ENCODE results near the gene CFAP20DC. TPM values are rescaled to one million over a fixed set of nuclear protein-coding genes. Genes with fewer than 3 reads are reported as not detected.

CFAP20DC gene
- total and polyA plus RNA-seq, 10 of the 15 experiments (the other 5 are each of a cell fraction or from before 2014, with no cell fraction given): 0.53 to 11.6 (median 2.0) TPM

DNA sequence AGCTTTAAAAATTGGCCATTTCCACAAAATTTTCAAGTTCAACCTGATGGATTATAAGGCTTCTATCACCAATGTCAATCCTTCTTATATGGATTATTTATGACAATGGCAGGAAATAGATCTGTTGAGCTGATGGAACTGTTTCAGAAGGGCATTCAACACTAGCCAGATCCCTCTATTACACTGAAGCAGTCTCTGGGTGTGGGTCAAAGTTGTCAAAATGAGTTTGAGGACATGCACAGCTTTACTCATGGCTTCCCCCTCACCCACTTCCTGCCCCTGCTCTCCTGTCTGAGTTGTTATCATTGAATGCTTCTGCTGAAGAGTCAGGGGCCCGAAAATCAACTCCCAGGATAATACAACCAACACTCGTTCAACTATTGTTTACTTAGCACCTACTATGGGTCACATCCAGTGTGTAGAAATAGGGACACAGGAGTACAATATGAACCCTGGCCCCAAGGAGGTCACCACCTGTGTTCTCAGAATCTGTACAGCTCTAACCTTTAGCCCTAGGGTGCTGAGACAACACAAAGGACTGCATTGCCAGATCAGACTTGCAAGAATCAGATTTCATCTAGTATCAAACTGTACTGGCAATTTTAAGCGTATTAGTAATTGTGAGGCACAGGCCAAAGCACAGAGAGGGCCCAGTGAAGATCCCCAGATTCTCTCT, 341.6 kb downstream of the CFAP20DC start (continued):
- TF ChIP-seq TBL1XR1 (IDR thresholded peaks at IDR 0.05; ENCODE audit: low read depth, low read length): no peak

DNA sequence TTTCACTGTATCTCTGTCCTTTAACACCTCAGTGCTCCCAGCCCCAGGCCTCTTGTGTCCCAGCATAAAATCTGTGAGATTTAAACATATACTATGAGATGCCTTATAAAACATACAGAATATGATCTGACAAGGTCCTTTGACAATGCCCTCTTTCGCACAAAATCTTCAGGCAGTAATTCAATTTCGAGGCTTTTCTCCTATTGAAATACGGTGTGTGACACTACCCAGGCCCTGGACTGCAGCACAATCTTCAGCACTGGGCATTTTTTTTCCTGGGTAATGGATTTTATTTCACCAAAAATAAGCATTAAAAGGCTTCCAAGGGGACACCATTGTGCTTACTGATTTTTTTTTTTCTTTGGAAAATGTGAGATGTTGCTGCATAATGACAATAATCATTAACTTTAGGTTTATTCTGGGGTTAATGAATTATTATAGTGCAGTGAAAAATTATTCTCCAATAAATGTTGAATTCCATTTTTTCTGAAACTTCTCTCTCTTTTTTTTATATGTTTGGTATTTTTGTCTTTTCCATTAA, 342.4 kb downstream of the CFAP20DC start:
- TF ChIP-seq ZNF384 (IDR thresholded peaks at IDR 0.05; ENCODE audit: borderline replicate concordance, low read depth, low read length) (no peak), NR2F1 (conservative IDR thresholded peaks at IDR 0.05) (no peak)
- Histone ChIP-seq H3K4me3 (no peak overlapping the region), H3K27ac (ENCODE audit: control insufficient read depth, insufficient read depth) (no peak overlapping the region), H3K79me2 (ENCODE audit: control insufficient read depth, insufficient read depth, low read length) (no peaks in the 10 kb centered on the region), H3K27me3 (replicated peaks in 1 of 2; ENCODE audit: control insufficient read depth in 2 of 2, insufficient read depth in 2 of 2, low read length in 1 of 2) (no peaks in the 10 kb centered on the region), H3K36me3 (ENCODE audit: control insufficient read depth in 2 of 2, insufficient read depth in 2 of 2, low read length in 1 of 2) (no peaks in the 10 kb centered on the region), H2AFZ (ENCODE audit: control insufficient read depth, low read depth, low read length) (no peak overlapping the region), H3K4me2 (ENCODE audit: control insufficient read depth, insufficient read depth) (no peak overlapping the region), H4K20me1 (ENCODE audit: control insufficient read depth, insufficient read depth) (no peaks in the 10 kb centered on the region), H3K9me3 (replicated peaks; ENCODE audit: control insufficient read depth, insufficient read depth, low read length) (no peaks in the 10 kb centered on the region), H3K9ac (ENCODE audit: control insufficient read depth, insufficient read depth, low read length) (no peak overlapping the region), H3K4me1 (ENCODE audit: control insufficient read depth, insufficient read depth, low read length) (no peaks in the 10 kb centered on the region)
- ChIA-PET SMC1A (ENCODE audit: uncharacterized antibody, unreplicated experiment) (interaction anchor here (0.6 to 1.5 kb wide), 2 partner anchors 11 to 345 kb away, joined by 3 read pairs; no protein-coding TSS in a partner anchor), POLR2A (no interaction called here), CTCF (interaction anchor here (0.9 kb wide), 1 partner anchor 345 kb away, joined by 3 read pairs; no protein-coding TSS in a partner anchor), RAD21 (ENCODE audit: unreplicated experiment) (no interaction called here)
- no peak for DNase-seq (ENCODE audit: low read depth, low spot score)
- BruUV-seq (replicated peaks): no TSS peak
- 19% methylated on average over 3 of the region's 3 CpGs for WGBS (ENCODE audit: insufficient coverage, insufficient replicate concordance, low lambda C conversion rate, missing lambda C conversion rate)
- intact Hi-C loops (cut with micrococcal nuclease; ENCODE audit: unreplicated experiment): no loop called here
- in situ Hi-C loops (cut with MboI): no loop called here
- ATAC-seq: no peak
- no peak for FAIRE-seq

DNA sequence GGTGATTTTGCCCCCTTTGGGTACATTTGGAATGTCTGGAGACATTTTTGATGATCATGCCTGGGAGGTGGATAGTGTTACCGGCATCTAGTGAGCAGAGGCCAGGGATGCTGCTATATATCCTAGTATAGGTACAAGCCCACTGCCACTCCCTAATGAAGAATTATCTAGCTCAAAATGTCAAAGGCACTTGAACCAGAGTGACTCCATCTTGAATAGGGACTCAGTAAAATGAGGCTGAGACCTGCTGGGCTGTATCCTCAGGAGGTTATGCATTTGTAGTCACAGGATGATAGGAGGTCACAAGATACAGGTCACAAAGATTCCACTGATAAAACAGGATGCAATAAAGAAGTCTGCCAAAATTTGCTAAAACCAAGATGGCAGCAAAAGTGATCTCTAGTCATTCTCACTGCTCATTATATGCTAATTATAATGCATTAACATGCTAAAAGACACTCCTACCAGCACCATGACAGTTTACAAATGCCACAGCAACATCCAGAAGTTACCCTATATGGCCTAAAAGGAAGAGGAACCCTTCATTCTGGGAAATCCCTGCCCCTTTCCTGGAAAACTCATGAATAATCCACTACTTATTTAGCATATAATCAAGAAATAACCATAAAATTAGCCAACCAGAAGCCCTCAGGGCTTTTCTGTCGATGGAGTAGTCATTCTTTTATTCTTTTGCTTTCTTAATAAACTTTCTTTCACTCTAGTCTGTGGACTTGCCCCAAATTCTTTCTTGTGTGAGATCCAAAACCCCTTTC, 343.2 kb downstream of the CFAP20DC start:
- H3K9me3 ChIP-seq (replicated peaks; ENCODE audit: control insufficient read depth, insufficient read depth, low read length): no peaks in the 10 kb centered on the region
- TF ChIP-seq BACH1 (IDR thresholded peaks at IDR 0.05; ENCODE audit: borderline replicate concordance): no peak
- no peak for TF ChIP-seq IRF4 (IDR thresholded peaks at IDR 0.05; ENCODE audit: low read depth, low read length)
- TF ChIP-seq, protein P1, sequence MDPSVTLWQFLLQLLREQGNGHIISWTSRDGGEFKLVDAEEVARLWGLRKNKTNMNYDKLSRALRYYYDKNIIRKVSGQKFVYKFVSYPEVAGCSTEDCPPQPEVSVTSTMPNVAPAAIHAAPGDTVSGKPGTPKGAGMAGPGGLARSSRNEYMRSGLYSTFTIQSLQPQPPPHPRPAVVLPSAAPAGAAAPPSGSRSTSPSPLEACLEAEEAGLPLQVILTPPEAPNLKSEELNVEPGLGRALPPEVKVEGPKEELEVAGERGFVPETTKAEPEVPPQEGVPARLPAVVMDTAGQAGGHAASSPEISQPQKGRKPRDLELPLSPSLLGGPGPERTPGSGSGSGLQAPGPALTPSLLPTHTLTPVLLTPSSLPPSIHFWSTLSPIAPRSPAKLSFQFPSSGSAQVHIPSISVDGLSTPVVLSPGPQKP (IDR thresholded peaks at IDR 0.05; ENCODE audit: low read depth, low read length): no peak
- no peak for TF ChIP-seq KLF5 (IDR thresholded peaks at IDR 0.05; ENCODE audit: partially characterized antibody)
- TF ChIP-seq, protein P2, sequence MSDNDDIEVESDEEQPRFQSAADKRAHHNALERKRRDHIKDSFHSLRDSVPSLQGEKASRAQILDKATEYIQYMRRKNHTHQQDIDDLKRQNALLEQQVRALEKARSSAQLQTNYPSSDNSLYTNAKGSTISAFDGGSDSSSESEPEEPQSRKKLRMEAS (IDR thresholded peaks at IDR 0.05; ENCODE audit: low read depth, low read length): no peak
- TF ChIP-seq HDAC2 (IDR thresholded peaks at IDR 0.05): no peak
- TF ChIP-seq, protein P3, sequence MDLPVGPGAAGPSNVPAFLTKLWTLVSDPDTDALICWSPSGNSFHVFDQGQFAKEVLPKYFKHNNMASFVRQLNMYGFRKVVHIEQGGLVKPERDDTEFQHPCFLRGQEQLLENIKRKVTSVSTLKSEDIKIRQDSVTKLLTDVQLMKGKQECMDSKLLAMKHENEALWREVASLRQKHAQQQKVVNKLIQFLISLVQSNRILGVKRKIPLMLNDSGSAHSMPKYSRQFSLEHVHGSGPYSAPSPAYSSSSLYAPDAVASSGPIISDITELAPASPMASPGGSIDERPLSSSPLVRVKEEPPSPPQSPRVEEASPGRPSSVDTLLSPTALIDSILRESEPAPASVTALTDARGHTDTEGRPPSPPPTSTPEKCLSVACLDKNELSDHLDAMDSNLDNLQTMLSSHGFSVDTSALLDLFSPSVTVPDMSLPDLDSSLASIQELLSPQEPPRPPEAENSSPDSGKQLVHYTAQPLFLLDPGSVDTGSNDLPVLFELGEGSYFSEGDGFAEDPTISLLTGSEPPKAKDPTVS (IDR thresholded peaks at IDR 0.05; ENCODE audit: low read depth, low read length): no peak
- DNase-seq (ENCODE audit: low read depth, low spot score) (no peak), ATAC-seq (no peak), FAIRE-seq (no peak)
- no TSS peak for BruUV-seq (replicated peaks)
- H3K27me3 ChIP-seq (replicated peaks in 1 of 2; ENCODE audit: control insufficient read depth in 2 of 2, insufficient read depth in 2 of 2, low read length in 1 of 2): no peaks in the 10 kb centered on the region
- H2AFZ ChIP-seq (ENCODE audit: control insufficient read depth, low read depth, low read length): no peak overlapping the region
- intact Hi-C loops (cut with micrococcal nuclease; ENCODE audit: unreplicated experiment): no loop called here
- POLR2A ChIA-PET: no interaction called here
- no peaks in the 10 kb centered on the region for H3K36me3 ChIP-seq (ENCODE audit: control insufficient read depth in 2 of 2, insufficient read depth in 2 of 2, low read length in 1 of 2)
- 47% methylated on average over 2 of the region's 2 CpGs for WGBS (ENCODE audit: insufficient coverage, insufficient replicate concordance, low lambda C conversion rate, missing lambda C conversion rate)
- RAD21 ChIA-PET (ENCODE audit: unreplicated experiment): no interaction called here
- no peaks in the 10 kb centered on the region for H4K20me1 ChIP-seq (ENCODE audit: control insufficient read depth, insufficient read depth)
- no peaks in the 10 kb centered on the region for H3K4me1 ChIP-seq (ENCODE audit: control insufficient read depth, insufficient read depth, low read length)
- H3K79me2 ChIP-seq (ENCODE audit: control insufficient read depth, insufficient read depth, low read length): no peaks in the 10 kb centered on the region
- CTCF ChIA-PET: no interaction called here
- no peak overlapping the region for H3K27ac ChIP-seq (ENCODE audit: control insufficient read depth, insufficient read depth)
- SMC1A ChIA-PET (ENCODE audit: uncharacterized antibody, unreplicated experiment): interaction anchor here (0.6 kb wide), 1 partner anchor 10 kb away, joined by 3 read pairs; no protein-coding TSS in a partner anchor
- in situ Hi-C loops (cut with MboI): no loop called here
- H3K9ac ChIP-seq (ENCODE audit: control insufficient read depth, insufficient read depth, low read length): no peak overlapping the region
- no peak overlapping the region for H3K4me3 ChIP-seq
- H3K4me2 ChIP-seq (ENCODE audit: control insufficient read depth, insufficient read depth): no peak overlapping the region
